GM18499 (cell line): ENCODE measurements around the gene DOHH.
"Not testable (repeated sequence)": the region's sequence is repeated elsewhere in the genome, so short reads cannot be mapped to it uniquely, and the experiment has no call there.

Source experiments
- ATAC-seq: cut with Tn5 transposase; IDR thresholded peaks from one replicate; pipeline ENCODE4 v1.9.1; 2021; ENCODE audit warnings: moderate number of reproducible peaks; ENCODE audit not compliant: insufficient read depth, unreplicated experiment

DOHH gene

DNA sequence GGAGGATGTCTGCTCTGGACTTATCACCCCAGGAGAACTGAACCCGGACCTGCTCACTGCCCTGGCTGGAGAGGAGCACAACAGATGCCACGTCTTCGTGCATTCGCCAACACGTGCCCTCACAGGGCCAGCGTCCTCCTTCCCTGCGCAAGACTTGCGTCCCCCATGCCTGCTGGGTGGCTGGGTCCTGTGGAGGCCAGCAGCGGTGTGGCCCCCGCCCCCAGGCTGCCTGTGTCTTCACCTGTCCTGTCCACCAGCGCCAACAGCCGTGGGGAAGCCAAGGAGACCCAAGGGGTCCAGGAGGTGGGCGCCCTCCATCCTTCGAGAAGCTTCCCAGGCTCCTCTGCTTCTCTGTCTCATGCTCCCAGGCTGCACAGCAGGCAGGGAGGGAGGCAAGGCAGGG lies 35.1 kb upstream of the DOHH start:
- no peak for ATAC-seq

DNA sequence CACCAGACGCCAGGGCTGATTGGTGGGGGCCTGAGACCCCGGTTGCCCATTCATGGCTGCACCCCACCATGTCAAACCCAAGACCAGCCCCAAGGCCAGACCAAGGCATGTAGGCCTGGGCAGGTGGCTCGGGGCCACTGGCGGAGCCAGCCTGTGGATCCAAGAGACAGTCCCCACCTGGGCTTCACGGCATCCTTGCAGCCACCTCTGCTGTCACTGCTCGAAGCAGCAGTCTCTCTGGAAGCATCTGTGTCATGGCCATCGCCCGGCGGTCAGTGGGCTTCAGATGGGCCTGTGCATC lies 34.7 kb upstream of the DOHH start:
- ATAC-seq: no peak

DNA sequence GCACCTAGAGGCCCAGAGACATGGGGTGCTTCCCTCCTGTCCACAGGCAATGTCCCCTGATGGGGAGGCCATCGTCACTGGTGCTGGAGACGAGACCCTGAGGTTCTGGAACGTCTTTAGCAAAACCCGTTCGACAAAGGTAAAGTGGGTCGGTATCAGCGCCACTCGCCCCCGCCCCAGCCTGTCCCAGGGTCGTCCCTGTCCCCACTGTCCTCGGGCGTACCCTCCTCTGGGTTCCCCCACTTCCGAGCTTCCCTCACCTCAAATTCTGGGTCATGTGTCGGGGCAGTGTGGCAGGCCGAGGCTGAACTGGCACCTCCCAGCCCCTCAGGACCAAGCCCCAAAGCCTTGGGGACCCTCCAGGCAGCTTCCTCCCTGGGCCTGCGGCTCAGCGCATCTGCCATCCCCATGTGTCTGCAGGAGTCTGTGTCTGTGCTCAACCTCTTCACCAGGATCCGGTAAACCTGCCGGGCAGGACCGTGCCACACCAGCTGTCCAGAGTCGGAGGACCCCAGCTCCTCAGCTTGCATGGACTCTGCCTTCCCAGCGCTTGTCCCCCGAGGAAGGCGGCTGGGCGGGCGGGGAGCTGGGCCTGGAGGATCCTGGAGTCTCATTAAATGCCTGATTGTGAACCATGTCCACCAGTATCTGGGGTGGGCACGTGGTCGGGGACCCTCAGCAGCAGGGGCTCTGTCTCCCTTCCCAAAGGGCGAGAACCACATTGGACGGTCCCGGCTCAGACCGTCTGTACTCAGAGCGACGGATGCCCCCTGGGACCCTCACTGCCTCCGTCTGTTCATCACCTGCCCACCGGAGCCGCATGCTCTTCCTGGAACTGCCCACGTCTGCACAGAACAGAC lies 34.1 kb upstream of the DOHH start:
- ATAC-seq: no peak

- no peak for ATAC-seq
Observed at GRCh38 chr19:3533563-3534216, 33.2 kb upstream of the DOHH start.

DNA sequence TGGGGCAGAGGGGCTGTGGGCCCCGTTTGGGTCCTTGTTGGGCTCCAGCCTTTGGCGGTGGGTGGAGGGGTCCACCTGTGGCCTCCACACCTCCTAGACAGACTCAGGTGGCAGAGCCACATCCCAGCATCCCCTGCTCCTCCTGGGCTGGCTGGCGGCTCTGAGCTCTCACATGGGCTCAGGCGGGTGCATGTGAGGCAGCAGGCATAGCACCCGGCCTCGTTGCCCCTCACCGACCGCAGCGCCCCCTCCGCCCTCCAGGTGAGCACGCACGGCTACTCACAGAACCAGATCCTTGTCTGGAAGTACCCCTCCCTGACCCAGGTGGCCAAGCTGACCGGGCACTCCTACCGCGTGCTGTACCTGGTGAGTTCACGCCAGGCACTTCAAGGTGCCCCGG lies 32.6 kb upstream of the DOHH start:
- ATAC-seq: no peak

- no peak for ATAC-seq
Observed at GRCh38 chr19:3532154-3532786, 31.8 kb upstream of the DOHH start.

DNA sequence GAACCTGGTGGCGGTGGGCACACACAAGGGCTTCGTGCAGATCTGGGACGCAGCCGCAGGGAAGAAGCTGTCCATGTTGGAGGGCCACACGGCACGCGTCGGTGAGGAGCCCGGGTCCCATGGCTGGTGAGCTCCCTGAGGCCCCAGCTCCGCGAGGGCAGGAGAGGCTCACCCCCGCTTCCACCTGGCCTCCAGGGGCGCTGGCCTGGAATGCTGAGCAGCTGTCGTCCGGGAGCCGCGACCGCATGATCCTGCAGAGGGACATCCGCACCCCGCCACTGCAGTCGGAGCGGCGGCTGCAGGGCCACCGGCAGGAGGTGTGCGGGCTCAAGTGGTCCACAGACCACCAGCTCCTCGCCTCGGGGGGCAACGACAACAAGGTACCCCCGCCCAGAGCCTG lies 31.2 kb upstream of the DOHH start:
- no peak for ATAC-seq

DNA sequence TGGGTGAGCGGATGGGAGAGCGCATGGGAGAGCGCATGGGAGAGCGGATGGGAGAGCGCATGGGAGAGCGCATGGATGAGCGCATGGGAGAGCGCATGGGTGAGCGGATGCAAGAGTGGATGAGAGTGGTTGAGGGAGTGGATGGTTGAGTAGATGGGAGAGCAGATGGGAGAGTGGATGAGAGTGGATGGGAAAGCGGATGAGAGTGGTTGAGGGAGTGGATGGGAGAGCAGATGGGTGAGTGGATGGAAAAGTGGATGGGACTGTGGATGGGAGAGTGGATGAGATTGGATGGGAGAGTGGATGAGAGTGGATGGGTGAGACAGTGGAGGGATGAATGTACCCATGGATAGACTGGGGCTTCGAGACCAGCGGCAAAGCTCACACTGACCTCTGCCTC lies 29.9 kb upstream of the DOHH start:
- ATAC-seq: no peak

DNA sequence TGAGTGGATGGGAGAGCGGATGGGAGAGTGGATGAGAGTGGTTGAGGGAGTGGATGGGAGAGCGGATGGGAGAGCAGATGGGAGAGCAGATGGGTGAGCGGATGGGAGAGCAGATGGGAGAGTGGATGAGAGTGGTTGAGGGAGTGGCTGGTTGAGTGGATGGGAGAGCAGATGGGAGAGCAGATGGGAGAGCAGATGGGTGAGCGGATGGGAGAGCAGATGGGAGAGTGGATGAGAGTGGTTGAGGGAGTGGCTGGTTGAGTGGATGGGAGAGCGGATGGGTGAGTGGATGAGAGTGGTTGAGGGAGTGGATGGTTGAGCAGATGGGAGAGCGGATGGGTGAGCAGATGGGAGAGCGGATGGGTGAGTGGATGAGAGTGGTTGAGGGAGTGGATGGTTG lies 28.8 kb upstream of the DOHH start:
- not testable (repeated sequence) for ATAC-seq

DNA sequence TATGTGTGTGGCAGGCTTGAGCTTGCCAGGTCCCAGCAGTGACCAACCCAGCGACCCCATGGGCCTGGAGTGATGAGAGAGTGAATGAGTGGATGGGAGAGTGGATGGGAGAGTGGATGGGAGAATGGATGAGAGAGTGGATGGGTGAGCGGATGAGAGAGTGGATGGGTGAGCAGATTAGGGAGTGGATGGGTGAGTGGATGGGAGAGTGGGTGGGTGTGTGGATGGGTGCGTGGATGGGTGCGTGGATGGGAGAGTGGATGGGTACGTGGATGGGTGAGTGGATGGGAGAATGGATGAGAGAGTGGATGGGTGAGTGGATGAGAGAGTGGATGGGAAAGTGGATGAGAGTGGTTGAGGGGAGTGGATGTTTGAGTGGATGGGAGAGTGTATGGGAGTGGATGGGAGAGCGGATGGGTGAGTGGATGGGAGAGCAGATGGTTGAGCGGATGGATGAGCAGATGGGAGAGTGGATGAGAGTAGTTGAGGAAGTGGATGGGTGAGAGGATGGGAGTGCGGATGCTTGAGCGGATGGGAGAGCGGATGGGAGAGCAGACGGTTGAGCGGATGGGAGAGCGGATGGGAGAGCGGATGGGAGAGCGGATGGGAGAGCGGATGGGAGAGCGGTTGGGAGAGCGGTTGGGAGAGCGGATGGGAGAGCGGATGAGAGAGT lies 28.2 kb upstream of the DOHH start:
- ATAC-seq: no peak

- ATAC-seq: no peak
Observed at GRCh38 chr19:3528080-3528479, 27.6 kb upstream of the DOHH start.

GRCh38 chr19:3527238-3527910 lies 26.9 kb upstream of the DOHH start:
- ATAC-seq: no peak

DNA sequence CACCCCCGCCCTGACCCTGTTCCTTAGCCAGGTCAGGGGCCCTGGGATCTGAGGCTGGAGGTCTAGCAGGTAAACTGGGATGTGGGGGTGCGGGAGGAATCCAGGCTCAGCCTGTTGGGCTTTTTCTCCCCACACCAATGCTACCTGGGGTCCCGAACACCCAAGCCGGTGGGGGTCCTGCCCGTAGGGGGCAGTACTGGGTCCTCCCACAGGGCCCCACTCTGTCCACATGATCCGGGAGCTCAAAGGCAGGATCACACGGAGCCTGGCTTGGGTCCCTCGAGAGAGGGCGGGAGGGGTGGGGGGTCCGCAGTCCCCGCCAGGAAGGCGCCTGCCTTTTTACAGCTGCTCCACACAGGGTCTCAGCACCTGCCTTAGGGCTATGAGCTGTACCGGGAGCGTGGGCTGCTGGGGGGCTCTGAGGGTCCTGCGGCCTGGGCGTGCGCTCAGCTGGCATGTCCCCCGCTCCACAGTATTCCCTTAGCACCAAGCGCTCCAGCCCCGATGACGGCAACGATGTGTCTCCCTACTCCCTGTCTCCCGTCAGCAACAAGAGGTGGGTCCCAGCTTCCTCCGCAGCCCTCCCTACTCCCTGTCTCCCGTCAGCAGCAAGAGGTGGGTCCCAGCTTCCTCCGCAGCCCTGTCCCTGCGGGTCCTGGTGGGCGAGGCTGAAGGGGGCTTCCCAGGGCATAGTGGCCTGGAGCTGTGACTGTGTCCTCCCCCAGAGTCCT lies 26.2 kb upstream of the DOHH start:
- ATAC-seq: no peak

DNA sequence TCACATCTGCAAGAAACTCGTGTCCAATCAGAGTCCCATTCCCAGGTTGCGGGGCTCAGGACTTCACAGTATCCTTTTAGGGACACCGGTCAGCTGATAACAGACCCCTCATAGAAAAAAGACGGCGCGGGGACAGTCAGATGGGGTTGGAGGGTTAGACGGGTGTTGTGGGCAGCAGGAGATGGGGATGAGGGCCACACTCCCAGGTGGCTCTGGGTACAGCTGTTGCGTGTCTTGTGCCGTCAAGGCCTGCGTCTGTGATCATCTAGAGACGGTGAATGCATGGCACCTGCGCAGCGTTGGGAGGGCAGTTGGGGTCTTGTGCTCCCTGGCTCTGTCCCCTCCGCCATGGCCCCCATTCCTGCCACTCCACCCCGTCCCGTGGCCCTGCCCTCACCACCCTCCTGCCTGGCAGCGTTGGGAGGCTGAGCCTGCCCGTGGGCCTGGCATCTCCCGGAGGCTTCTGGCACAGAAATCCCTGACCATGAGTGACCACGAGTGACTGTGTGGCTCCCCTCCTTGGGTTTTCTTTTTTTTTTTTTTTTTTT lies 24.5 kb upstream of the DOHH start:
- ATAC-seq: no peak

GRCh38 chr19:3524078-3524842 lies 23.8 kb upstream of the DOHH start:
- no peak for ATAC-seq

DNA sequence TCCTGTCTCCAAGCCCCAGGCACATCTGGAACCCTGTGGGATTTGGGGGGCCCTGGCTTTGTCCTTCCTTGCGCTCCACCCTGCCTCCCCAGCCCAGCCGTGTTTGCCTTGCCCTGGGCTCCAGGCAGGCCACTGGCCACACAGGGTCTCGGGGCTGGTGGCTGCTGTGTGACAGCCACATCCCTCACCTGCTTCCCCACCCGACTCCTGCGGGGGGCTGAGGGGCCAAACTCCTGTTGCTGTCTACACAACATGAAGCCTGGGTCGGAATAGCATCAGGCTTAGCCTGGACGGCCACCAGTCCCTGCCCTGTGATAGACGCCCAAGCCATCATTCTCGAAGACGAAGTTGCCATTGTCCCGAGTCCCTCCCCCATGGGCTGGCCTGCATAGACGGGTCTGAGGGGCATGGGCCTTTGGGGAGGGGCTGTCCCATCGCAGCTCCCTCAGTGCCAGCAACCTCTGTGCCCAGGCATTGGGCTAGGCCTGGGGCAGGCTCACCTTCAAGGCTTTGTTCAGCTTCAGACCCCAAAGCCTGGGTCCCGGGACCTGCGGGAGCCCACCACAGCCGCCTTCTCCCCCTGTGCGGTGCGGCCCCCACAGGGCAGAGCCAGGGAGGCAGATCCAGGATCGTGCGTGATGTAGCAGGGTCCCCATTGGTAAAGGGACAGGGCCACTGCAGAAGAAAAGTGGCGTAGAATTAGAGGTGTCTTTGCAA lies 23.0 kb upstream of the DOHH start:
- ATAC-seq: no peak

DNA sequence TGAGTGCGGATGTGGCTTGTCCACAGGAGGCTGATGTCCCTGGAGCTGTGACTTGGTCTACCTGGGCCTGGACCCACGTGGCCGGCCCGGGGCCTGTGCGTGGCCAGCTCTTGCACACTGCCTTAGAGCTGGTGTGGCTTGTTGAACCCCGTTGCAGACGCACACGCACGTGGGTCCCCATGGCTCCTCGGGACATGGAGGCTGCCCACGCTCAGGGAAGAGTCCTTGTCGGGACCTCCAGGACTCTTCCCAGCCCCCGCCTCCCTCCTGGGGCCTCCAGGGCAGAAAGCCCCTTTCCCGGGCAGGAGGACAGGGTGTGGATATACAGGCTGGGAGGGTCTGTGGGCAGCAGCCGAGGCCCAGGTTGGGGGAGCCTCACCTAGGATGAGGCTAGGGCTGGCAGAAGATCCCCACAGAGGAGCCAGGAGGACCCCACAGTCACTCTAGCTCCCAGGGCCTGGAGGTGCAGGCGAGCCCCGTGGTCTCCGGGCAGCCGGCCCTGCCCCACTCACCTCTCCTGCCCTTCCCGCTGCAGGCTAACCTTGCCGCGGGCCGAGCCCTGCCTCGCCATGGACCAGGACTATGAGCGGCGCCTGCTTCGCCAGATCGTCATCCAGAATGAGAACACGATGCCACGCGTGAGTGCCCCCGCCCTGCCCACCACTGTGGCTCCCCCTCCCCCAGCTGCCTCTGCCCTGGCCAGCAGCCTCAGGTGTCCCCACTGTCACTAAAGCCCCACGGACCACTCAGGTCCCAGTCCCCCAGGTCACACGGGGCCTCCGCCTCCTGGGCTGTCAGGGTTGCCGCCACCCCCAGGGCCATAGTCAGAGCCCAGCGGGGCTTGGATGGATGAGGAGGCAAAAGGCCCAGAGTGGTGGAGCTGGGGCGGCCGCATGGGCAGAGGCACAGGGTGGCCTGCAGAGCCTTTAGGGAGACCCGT lies 22.2 kb upstream of the DOHH start:
- no peak for ATAC-seq
